IPS-NIHi7 (cell line): ENCODE measurements around the gene SIRPA.

ENCODE experiments used
- DNase-seq: peaks from one replicate; pipeline ENCODE4 v3.0.0; 2012; ENCODE audit warnings: mixed read lengths; ENCODE audit errors: extremely low spot score

The SIRPA gene

DNA sequence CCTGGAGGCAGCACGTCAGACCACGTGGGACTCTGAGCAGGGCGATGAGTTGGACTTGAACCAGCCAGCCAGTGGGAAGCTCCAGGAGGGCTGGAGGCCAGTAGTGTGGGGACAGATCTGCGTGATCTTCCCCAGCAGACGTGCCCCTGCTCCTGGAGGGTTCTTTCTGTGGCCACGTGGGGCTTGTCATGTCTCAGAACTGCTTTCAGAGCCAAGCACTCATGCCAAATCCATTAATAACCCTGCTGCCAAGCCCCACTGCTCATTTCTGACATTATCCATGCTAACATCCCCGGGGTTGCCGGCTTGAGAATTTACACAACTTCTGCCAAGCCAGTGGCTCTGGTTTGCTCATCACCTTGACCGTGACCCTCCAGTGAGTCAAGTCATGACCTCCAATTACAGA, 38.3 kb downstream of the SIRPA start:
- DNase-seq, result no peak

GRCh38 chr20:1934156-1934555, 38.9 kb downstream of the SIRPA start:
- no peak for DNase-seq

- DNase-seq, result no peak
Measured at GRCh38 chr20:1934721-1935573, 39.7 kb downstream of the SIRPA start.

DNA sequence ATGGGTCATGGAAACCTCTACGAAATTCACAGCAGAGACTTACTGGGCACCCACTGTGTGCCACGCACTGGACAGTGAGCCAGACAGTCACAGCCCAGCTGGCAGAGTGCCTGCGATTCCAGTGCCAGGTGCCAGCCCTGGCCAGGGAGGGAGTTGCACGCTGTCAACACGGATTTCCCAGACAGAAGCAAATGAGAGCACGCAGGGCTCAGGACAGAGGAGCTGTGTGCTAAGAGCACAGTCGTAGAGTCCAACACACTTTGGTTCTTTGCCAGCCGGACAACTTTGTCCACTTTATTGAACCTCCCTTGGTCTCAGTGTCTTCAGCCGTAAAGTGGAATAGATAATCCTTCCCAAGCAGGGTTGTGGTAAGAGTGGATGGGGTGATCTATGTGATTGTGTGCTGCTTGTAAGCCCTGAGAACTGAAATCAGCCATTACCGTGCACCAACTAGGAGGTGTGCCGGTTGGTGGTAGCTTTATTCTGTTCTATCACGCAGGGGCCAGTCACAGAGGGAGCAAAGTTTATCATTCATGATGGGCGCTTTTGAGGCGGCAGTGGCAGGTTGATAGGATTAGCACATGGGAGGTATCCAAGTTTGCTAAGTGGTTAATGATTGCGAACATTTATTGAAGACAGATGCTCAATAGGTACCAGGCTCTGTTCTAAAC, 40.6 kb downstream of the SIRPA start:
- DNase-seq, result no peak

GRCh38 chr20:1937316-1937976, 42.2 kb downstream of the SIRPA start:
- DNase-seq, result no peak

- no peak for DNase-seq
Measured at GRCh38 chr20:1938464-1939269, 43.5 kb downstream of the SIRPA start.

DNA sequence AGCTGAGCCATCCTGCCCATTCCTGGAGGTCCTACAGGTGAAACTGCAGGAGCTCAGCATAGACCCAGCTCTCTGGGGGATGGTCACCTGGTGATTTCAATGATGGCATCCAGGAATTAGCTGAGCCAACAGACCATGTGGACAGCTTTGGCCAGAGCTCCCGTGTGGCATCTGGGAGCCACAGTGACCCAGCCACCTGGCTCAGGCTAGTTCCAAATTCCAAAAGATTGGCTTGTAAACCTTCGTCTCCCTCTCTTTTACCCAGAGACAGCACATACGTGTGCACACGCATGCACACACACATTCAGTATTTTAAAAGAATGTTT, 44.0 kb downstream of the SIRPA start:
- no peak for DNase-seq

- DNase-seq, result no peak
Measured at GRCh38 chr20:1940581-1940980, 45.4 kb downstream of the SIRPA start.

DNA sequence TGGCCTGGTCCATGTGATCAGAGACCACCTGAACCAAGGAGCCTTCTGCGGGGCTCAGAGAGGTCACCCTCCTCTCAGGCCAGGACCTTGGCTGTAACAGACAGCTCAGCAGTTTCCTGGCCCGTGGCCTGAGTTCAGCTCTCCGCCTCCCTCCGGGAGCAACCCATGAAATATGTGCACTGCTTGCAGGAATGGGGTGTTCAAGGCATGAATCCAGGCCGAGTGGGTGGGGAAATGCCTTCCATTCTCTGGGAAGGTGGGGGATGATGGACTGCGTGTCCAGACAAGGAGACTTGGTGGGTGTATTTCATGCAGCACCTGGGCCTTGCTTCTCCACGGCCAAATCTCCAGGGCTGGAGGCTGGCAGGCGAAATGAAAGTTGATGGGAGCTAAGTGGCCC, 46.0 kb downstream of the SIRPA start:
- no peak for DNase-seq

- DNase-seq, result no peak
Measured at GRCh38 chr20:1942061-1942460, 46.9 kb downstream of the SIRPA start.

DNA sequence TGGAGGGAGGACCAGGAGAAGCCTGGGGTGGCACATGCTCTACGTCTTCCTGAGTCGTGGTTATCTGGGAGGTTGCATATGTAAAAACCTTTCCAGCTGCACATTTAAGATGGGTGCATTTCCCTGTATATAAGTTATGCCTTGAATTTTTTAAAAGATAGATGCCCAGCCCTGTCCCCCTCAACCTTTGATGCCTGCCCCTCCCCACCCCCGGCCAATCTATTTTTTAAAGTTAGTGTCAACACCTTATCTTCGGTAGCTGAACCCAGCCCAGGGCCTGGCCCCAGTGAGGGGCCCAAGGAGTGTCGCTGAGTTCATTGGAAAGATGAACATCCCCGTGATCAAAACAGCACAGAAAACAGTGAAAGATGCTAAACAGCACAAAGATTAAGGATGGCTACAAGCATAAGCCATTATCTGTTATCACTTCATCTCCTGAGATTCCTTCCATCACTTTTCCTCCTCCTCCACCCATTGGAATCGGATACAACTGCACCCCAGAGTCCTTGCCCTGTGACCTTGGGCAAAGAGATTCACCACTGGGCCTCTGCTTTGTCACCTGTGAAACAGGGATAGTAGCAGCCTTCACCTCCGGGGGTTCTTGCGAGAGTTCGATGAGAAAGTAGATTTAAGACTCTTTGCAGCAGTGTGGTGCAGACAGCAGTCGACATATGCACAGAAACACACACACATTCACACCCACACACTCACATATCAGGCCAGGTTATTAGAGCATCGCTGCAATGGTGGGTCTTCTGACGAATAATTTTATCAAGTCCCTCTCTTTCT, 47.5 kb downstream of the SIRPA start:
- DNase-seq, result no peak

- DNase-seq, result no peak
Measured at GRCh38 chr20:1943275-1944002, 48.2 kb downstream of the SIRPA start.

DNA sequence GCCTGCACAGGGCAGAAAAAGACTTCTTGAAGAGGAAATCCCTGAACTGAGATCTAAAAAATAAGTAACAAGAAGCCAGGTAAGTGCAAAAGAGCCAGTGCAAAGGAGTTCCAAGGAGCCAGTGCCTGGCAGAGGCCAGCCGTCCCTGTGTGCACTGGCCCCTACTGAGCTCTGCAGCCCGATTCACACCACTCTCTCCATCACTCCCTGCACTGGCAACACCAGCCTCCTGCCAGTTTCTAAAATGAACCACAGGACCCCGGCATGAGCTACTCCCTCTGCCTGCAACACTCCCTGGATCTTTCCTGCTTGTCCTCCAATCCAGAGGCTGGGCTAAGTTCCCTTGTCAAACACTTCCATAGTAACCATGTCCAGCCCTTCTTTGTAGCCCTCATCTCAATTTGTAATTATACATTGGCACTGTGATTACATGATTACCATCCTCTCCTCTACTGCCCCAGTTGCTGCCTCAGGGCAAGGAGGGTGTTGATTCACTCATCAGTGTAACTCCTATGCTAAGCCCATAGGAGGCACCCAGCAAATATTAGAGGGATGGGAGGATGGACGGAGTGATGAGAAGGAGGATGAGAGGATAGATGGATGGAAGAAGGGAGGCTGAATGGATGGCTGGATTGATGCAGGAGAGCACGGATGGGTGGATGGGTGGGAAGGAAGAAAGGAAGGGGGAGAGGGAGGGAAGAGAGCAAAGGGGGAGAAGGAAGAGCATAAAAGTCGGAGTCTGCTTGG, 49.3 kb downstream of the SIRPA start:
- DNase-seq, result no peak

DNA sequence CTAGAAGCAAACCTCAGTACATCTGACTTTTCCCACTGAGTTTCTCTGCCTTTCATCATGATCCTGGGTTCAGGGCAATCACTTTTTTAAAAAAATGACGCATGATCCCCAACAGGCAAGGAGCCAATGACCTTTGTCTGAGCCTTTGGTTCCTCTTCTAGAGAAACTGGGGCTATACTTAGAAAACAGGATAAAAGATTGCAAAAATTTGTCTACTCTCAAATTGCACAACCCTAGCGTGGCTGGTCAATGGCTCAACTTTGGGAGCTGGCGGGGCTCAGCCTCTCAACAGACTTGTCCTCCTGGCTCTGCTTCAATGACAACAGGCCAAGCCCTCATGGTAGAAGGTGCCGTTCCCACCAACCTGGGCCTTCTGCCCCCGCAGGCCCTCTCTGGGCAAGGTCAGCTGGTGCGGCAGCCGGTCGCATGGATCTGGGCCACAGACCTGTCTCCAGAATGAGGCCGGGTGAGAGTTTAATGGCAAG, 50.0 kb downstream of the SIRPA start:
- no peak for DNase-seq

- DNase-seq, result no peak
Measured at GRCh38 chr20:1945660-1946059, 50.5 kb downstream of the SIRPA start.

- DNase-seq, result no peak
Measured at GRCh38 chr20:1946442-1946761, 51.2 kb downstream of the SIRPA start.

- DNase-seq, result peak; percentile 88
Measured at GRCh38 chr20:1946762-1947534, 51.7 kb downstream of the SIRPA start.

GRCh38 chr20:1947535-1947846, 52.3 kb downstream of the SIRPA start:
- DNase-seq, result no peak
